NCI-H2196 (cell line): Measurements from ENCODE around the gene FAM43A.

Source experiments
- DNase-seq: peaks from one replicate; lab custom pipeline; 2025; ENCODE audit not compliant: unreplicated experiment; lab: John Stamatoyannopoulos, UW

Gene FAM43A

DNA sequence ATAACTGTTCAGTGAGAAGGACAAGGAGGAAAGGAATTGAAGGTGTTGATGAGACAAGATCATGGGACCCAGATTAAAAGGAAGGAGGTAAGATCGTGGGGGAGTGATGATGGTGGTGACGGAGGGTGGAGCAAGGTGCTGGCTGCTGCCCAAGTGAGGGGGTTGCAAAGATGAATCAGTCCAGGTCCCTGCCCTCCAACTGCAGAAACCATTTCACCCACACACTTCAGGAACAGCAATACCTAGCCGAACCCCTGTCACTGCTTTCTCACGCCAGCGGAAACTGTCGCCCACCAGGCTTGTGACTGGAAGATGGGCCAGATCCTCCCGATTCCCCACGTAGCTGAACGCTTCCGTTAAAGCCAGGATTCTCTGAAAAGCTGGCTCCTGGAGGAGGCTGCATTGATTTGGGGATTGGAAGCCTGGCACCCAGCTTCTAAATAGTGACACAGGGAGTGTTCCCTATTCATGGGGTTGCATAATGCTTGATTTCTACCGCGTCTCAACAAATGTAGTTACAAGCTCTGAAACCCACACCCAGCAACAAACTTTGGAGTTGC is 10.5 kb upstream of the FAM43A start:
- DNase-seq: no peak

DNA sequence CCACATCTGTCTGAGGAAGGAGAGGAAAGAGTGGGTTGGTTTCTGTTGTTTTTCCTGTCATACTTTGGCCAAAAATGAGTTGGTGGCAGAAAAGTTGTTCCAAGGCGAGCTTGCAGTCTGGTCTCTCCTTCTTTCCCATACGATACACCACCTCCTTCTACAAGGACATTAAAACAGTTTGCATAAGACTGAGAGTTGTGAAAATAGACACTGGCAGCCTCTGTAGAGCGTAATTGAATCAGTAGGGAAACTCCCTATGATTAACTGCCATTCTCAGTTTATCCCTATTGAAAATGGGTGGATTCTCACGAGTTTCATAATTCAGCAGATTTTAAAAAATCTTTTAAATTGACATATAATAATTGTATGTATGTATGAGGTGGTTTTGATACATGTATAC is 10.0 kb upstream of the FAM43A start:
- DNase-seq: no peak

DNA sequence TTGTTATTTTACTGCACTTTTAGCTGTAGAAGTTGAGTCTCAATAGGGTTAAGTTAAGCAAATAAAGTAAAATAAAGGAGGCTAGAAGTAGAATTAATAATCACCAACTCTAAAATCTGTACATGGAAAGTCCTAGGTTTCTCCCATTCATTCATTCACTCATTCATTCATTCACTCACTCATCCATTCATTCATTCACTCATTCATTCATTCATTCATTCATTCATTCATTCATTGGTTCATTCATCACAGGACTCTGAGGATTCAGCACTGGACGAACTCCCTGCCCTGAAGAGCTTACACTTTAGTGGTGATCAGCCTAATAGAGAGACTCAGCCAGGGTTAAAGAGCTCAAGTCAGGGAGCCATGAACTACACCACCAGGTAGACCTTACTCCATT is 9.2 kb upstream of the FAM43A start:
- no peak for DNase-seq

DNA sequence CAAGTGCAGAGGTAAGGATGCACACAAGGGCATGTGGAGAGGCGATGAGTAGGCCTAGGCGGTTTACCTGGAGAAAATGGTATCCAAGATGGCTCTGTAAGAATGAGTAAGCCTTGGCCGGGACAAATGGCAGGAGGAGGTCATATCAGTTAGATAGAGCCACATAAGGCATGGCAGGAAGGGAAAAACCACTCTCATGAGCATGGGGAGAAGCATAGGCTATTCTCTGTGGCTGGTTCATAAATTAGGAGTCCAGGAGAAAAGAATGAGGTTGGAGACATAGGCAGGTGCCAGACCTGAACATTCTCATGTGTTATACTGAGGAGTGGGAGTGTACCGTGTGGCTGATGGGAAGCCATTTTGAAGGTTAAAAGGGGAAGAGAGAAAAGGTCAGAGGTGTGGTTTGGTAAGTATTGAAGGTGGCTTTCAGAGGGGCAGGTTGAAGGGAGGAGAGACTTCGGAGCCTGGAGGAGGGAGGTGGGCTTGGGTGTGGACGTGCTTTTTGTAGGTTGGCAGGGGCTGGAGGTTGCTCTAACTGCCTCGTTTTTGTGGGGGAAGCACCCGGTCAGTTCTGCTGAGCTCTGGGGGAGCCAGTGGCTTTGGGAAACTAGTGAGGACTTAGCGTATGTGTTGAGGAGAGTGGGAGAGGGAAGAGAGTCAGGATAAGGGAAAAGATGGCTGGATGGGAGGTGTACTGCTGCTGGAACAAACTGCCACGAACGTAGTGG is 4.6 kb upstream of the FAM43A start:
- DNase-seq: no peak

DNA sequence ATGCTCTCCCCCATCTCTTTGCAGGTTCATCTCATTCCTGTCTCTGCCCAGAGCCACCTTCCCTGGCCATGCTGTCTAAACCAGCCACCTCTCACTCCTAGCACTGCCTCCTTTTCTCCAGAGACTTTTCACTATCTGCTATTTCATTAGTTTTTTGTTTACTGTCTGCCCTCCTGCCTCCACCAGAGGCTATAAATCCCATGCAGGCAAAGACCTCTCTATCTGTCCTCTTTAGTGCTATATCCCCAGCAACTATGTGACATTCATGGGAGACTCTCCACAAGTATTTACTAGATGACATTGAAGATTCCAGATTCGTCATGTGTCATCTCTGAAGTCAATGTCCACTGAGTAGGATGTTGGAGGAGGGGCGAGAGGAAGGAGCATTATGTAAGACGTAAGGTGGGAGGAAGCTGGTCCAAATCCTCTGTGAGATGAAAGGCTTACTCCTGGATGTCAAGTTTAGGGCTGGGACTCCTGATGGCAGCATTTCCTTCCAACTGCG is 3.4 kb upstream of the FAM43A start:
- DNase-seq: no peak

DNA sequence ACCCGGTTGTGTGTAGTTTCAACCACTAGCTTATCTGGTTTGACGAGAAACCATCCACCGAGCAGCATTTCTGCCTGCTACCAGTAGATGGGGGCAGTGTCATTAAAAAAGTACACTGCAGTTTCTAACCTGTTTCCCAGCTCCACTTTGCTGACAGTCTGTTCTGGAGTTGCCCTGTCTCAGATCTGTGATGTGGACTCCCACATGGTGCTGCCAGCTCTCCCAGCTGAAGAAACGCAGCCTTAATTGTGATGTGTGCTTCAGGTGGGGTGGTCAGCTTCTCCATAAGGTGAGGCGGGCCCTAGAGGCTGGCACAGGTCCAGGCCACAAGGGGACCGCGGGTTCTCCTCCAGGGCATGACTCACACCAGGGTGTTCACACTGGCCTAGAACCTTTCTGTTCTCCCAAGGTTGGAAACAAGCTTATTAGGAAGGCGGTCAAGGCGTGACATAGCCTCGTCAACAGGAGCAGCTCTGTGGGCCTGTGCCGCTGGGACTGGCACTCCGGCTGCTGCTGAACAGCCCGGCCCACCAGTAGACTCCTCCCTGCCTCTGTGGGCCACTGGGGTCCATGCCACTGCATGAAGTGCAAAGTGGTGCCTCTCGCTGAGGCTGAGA is 2.9 kb upstream of the FAM43A start:
- peak; percentile 96 for DNase-seq

DNA sequence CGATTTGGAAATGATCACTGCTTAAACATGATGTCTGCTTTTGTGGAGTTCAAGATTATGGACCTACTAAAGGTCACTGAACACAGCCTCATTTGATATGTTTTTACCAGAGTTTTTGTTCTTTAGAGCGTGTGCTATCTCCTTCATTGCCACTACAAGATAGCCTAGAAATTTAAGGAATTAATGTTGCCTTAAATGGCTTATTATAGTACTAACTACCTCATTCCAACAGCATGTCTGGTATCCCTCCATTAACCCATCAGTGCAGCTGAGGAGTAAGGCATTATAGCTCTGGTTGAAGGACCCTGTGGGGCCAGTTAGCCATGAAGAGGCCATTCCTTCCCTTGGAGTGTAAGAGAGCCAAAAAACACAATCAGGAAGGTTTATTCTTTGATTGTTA is 2.3 kb upstream of the FAM43A start:
- DNase-seq: no peak

DNA sequence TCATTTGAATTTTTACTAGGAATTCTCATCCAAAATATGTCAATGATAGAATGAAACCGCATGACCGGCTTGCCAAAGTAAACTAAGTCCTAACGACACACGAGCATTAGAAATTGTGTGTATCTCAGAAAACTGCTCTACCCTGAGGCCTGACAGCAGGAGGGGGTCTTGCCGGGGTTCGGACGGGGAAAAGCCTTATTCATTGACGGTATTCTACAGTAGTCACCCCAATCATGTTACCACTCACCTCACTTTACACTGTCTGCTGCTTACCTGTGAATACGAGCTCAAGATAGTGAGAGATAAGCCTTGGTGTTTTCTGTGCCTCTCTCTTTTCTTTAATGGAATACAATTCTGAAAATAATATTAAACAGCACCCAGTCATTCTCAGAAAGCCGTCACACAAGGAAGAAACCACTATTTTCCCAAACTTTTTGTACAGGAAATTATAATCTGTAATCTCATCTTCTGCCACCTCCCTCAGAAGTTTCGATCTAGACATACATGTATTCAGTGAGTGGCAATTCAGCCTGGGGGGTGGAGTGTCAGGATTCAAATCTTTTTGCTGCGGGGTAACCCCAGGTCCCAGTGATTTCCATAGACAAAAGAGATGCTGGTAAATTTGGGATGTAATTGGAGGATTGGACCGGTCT is 492 bp upstream of the FAM43A start:
- no peak for DNase-seq

DNA sequence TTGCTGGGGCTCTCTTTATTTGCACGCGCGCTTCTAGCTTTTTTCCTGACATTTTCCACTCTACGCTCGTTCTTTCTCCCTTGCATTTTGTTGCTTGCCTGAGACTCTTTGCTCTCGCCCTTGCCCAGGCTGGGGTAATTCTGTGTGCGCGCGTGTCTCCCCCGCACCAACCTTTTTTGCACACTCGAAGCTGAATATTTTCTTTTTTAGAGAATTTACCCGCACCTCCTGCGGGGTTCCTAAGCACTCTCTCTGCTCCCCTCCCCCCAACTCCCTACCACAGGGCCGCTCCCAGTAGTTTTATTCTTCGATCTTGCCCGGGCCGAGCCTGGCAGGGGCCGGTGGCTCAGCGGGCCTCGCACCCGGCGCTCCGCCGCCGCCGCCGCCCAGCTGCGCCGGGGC is 732 bp downstream of the FAM43A start:
- no peak for DNase-seq

DNA sequence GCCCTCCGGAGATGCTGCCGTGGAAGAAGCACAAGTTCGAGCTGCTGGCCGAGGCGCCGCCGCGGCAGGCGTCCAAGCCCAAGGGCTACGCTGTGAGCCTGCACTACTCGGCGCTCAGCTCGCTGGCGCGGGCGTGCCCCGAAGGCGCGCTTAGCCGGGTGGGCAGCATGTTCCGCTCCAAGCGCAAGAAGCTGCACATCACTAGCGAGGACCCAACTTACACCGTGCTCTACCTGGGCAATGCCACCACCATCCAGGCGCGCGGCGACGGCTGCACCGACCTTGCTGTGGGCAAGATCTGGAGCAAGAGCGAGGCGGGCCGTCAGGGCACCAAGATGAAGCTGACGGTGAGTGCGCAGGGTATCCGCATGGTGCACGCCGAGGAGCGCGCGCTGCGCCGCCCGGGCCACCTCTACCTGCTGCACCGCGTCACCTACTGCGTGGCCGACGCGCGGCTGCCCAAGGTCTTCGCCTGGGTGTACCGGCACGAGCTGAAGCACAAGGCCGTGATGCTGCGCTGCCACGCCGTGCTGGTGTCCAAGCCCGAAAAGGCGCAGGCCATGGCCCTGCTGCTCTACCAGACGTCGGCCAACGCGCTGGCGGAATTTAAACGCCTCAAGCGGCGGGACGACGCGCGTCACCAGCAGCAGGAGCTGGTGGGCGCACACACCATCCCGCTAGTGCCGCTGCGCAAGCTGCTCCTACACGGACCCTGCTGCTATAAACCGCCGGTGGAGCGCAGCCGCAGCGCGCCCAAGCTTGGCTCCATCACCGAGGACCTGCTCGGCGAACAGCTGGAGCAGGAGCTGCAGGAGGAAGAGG is 1.3 kb downstream of the FAM43A start:
- DNase-seq: no peak

DNA sequence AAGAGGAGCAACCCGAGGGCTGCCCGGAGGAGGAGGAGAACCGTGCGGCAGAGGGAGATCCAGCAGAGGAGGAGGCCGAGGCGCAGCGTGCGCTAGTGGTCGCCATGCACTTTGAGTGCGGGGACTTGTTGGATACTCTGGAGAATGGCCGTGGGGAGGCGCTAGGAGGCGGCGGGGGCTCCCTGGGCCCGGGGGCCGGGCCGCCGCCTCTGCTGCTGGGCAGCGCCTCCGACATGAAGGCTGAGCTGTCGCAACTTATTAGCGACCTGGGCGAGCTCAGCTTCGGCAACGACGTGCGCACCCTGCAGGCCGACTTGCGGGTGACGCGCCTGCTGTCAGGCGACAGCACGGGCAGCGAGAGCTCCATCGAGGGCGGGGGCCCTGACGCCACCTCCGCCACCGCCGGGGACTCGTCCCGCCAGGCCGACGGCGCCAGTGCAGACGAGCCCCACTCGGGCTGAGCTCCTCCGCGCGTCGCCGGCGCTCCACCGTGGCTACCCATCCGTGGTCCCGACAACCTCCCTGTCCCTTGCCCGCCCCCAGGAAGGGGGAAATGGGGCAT is 2.0 kb downstream of the FAM43A start:
- DNase-seq: no peak

DNA sequence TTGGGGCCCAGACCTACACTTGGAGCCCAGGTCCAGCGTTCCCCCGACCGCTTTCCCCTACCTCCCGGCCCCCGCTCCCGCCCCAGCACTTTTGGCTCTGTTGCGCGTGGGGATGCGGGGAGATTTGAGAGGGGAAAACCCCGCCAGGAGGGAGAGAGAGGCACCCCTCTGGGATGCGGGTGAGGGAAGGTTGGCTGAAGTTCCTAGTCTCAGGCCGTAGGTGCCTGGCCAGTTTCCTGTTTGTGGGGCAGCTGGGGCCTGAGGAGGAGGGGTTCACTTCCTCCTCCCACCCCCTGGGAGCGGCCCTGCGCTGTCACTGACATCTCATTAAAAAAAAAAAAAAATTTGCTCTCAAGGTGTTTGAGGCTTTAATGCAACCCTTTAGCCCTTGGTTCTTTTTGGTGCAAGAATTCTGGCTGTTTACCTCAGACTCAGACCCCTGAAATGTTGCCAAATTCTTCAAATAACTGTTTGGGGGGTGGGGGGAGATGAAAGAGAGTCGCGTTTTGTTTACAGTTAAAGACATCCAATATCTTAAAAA is 2.6 kb downstream of the FAM43A start:
- DNase-seq: no peak

DNA sequence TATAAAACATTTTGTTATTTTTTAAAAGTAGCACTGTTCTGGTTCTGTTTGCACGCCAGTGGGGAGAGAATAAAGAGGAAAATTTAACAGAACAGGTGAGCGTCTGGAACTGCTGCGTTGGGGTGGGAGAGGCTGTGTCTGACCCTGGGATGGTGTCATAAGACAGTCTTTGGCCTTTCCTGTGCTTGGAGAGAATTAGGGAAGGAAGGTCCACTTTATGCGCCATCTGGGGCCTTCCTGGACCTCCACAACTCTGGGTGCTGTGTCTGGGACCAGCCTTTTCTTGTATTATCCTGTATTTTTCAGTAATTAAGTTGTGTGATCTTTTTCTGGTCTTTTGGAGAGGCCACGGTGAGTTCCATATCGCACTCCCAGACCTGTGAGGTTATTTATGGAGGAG is 3.3 kb downstream of the FAM43A start:
- no peak for DNase-seq

DNA sequence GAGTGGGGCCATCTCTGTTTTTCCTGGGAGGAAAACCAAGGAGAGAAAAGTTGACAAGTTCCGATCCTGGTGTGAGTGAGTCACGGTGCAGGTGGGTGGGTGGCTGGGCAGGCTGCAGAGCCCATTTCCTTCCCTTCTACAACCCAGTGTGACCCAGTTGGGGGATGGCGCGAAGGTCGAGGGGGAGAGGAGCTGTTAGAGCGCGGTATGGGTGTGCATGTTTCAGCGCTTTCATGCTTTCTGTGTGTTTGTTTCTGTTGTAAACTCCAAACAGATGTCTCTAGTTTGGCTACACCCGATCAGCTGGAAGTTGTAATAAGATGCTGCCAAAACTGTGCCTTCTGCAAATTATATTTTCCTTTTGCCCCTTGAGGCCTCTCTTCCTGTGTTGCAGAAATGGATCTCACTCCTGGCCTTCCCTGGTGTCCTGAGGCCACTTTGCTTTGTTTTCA is 3.8 kb downstream of the FAM43A start:
- no peak for DNase-seq

DNA sequence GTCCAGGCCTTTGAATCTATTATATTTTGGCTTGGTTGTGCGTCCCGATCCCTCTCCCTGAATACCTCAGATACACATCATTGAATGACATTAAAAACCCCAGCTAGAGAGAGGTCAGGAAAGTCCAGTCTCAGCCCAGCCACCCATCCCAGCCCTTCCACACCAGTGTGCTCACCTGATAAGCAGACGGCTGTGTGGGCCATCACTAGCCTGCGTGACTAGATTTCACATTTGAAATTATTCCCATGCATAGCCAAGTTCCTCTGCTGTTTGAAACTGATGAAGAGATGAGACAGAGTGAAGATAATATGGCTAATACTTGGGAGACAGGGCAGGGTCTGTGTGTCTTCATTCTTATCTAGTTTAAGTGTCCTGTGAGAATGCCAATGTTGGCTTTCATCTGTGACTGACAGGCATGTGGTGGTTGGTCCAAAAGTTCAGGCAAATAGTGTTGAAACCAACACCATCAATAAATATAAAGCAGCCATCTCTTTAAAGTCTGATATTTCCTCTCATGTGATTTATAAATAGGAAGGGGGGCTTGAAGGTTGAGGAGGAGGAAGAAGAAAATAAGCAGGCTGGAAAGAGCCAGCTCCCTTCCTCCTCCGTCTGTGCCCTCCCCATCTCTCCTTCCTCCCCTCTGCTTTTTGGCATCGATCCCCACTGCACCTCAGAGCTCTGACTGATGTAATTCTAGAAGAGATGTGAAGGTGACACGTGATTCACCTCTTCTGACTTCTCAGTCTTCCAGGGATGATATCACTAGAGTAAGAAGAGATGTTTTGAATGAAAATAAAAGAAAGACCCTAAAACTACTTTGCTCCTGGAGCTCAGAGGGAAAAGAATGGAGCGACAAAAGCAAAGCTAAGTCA is 5.1 kb downstream of the FAM43A start:
- DNase-seq: peak; percentile 90

DNA sequence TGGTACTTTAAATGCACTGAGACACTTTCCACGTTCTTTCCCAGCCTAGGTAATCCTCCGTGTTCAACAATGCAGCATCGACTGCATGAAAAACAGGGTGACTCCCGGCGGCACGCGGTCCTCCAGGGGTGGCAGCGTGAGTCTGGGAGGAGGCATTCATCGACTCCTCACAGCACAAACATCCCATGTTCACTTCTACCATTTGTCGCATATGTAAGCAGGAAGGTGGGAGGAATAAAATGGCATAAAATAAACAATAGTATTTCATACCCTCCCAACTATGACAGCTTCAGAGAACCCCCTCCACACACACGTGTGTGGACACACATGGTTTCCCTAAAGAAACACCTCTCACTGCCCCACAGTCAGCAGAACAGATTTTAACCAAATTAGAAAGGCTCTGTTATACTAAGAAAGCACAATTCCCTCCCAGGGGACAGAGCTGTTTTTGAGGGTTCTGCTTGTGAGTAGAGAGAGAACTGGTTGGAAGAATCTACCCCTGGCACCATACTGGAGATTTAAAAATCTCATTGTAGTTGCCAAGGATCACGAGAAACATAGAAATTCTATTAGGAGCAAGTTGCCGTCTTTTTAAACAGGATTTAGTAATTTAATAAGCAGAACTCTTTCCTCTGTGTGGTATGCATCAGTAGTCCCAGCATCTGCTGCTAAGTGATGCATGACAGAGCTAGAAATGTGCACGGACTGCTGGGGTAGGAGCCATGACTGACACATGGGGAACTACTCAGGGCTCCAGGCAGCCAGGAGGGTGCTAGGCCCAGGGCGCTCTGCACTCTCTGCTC is 6.0 kb downstream of the FAM43A start:
- DNase-seq: no peak

DNA sequence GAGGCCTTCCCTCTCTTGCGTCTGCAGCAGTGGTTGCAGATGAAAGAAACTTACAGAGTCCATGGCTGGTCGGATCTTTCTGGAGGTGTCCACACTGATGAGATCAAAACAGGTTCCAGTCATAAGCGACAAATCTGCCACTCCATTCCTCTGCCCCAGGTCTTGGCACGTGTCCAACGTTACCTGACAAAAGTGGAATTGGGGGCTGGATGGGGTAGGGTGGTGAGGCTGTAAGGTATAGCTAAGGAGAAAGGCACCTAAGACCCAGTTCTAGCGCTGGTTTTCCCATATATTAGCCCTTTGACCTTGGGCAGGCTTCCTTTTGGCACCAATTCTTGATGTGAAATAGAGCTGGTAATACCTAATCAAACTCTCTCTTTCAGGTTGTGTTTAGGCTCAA is 11.0 kb downstream of the FAM43A start:
- DNase-seq: no peak

DNA sequence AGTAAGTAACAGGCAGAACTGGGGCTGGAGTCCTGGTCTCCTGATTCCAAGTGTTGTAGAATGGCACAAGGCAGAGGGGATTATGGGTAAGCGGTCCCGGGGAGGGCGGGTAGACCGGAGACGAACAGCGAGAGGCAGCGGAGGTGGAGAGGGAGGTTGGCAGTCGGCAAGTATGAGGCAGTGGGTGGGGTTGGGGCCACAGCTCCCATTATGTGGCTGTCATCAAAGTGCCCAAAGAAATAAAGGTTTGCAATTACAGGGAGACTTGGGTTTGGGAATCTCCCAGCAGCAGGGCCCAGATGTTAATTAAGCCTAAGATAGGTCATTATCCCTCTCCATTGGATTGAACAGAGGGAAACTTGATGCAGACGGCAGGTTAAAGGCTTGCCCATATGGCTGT is 16.9 kb downstream of the FAM43A start:
- DNase-seq: no peak

DNA sequence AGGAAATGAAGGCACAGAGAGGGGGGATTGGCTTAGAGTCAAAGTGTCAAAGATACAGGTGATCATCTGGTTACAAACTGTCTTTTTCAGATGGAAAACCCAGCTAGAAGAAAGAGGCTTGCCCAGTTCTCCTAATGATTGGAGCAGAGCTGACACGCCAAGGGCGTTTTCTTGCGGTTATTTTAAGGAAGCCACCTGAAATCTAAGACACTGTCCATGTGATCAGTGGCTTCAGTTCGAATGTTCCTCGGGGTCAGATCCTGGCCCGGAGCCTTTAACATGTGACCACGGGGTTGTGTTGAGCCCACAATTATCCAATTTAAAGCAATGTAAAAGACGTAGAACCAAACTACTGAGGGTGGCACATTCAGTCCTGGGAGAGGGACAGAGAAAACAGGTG is 19.5 kb downstream of the FAM43A start:
- DNase-seq: no peak
